ENCODE results near the gene APOA4.
"Not testable (repeated sequence)": the region's sequence is repeated elsewhere in the genome, so short reads cannot be mapped to it uniquely, and the experiment has no call there.

The APOA4 gene

DNA sequence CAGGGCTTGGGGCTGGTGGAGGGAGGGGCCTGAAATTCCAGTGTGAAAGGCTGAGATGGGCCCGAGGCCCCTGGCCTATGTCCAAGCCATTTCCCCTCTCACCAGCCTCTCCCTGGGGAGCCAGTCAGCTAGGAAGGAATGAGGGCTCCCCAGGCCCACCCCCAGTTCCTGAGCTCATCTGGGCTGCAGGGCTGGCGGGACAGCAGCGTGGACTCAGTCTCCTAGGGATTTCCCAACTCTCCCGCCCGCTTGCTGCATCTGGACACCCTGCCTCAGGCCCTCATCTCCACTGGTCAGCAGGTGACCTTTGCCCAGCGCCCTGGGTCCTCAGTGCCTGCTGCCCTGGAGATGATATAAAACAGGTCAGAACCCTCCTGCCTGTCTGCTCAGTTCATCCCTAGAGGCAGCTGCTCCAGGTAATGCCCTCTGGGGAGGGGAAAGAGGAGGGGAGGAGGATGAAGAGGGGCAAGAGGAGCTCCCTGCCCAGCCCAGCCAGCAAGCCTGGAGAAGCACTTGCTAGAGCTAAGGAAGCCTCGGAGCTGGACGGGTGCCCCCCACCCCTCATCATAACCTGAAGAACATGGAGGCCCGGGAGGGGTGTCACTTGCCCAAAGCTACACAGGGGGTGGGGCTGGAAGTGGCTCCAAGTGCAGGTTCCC lies 6.5 kb upstream of the APOA4 start, which contains the start of gene APOC3:
Gene APOC3, plus strand, starts transcription at position 383 of the 659 bp plus-strand sequence. CDS start 676 bp downstream, outside the sequence.
- no peak for DNase-seq

DNA sequence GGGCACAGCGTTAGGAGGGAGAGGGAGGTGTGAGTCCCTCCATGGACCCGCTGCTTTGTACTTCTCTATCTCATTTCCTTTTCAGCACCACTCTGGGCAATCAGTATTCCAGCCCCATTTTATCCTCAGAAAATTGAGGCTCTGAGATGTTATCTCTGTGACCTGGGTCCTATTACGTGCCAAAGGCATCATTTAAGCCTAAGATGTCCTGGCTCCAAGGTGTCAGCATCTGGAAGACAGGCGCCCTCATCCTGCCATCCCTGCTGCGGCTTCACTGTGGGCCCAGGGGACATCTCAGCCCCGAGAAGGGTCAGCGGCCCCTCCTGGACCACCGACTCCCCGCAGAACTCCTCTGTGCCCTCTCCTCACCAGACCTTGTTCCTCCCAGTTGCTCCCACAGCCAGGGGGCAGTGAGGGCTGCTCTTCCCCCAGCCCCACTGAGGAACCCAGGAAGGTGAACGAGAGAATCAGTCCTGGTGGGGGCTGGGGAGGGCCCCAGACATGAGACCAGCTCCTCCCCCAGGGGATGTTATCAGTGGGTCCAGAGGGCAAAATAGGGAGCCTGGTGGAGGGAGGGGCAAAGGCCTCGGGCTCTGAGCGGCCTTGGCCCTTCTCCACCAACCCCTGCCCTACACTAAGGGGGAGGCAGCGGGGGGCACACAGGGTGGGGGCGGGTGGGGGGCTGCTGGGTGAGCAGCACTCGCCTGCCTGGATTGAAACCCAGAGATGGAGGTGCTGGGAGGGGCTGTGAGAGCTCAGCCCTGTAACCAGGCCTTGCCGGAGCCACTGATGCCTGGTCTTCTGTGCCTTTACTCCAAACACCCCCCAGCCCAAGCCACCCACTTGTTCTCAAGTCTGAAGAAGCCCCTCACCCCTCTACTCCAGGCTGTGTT lies 5.8 kb upstream of the APOA4 start:
- DNase-seq = no peak

DNA sequence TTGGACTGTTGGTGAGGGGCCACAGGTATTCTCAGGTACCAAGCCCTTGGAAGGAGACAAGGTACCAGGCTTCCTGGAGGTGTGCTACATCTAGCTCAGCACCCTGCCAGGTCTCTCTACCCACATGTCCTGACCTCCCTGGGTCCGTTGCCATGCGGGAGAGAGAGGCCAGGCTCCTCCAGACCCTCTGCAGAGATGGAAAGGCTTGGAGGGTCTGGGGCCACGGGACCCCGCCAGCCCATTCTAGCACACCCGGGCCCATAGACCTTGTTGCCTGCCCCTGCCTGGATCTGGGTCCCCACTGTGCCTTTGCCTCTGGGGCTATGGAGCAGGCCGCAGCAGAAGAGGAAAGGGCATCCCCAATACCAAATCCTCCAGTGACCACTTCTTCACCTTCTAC lies 4.4 kb upstream of the APOA4 start:
- no peak for DNase-seq

DNA sequence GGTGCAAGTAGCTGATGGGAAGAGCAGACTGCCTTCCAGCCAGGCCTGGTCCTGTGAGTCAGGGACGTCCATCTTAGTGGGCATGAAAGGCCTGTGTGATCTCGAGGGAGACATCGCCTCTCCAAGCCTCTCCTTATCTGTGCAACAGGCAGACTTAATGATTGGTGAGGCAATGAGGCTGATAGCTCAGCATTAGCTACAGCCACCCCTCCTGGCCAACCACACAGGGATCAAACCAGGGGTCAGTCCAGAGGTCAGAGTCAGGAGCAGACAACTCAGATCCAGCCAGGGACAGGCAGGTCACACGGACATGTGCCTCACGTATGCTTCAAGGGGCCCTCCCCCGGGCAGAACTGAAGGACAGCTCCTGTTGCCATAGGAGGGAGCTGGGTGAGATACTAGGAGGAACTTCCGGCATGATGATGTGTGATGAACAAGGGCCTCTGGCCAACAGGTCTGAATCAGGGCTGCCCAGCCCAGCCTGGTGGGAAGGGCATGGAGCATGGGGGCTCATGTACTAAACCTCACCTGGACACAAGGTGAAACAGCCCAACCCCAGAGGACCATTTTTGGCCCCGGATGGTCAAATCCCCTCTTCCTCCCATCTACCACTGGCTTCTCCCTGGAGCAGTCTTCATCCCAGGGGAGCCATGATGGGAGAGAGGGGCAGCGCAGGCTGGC lies 3.8 kb upstream of the APOA4 start:
- no peak for DNase-seq

DNA sequence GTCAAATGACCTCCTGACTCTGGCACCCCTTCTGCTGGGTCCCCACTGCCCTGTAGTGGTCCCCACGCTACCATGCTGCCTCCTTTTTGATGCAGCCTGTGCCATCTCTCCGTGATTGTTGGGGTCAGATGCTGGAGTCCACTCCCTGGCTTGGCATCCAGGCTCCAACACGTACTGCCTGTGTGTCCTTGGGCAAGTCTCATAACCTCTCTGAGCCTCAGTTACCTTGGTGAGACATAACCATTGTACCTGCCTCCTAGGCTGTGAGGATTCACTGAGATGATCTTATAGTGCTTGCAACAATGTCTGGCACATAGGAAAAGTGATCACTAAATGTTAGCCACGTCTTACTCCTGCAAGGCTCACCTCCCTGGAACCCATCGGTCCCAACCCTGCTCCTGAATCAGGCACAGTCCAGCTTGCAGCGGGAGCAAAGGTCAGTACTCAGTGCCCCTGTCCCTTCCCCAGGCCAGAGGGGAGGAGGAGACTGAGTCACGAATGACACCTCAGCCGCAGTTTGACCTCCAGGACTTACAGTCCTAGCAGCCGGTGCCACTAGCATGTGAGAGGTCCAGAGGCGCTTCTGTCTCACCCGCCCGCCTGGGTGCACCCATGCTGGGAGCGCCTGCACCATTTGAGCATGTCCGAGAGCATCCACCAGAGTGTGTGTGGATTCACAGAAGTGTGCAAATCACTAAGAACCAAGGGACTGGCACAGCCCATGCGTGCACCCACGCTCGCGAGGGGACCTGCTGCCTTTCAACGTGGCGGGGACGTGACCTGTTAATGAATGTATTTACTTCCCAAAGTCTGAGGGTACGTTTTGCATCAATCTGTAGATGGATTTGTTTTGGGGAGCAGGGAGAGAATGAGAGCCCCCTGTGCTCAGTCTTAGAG lies 3.0 kb upstream of the APOA4 start:
- DNase-seq = no peak

DNA sequence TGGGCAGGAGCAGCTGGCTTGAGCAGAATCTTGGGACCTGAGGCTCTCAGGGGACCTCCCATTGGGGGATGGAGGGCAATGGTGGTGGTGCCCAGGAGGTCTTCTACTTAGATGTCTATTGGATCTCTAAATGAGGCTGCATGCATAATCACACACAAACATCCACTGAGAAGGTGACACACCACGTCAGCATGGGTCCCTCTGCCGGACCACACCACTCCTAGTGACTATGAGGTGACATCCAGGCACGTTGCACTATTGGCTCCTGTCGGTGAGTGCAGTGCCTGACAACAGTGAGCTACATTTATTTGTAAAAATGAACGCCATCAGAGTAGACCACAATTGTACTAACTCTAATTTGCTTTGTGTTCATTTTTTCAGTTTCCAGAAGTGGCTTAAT lies 2.3 kb upstream of the APOA4 start:
- no peak for DNase-seq

DNA sequence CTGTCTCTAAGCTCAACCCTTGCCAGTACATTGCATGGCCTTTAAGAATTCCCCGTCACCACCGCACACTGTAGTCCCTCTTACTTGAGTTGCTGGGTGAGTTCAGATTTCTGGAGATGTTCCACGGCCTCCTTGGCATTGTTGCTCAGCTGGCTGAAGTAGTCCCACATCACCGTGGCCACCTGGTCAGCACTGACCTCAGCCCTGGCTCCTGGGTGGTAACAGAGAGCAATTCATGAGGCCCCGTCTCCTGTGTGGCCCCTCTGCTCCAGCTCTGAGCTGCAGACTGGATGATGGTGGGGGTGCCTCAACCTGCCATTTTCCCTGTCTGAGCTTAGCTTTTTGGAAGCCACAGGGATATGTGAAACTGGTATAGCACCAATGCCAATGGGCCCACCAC lies 529 bp downstream of the APOA4 start:
- DNase-seq = no peak

DNA sequence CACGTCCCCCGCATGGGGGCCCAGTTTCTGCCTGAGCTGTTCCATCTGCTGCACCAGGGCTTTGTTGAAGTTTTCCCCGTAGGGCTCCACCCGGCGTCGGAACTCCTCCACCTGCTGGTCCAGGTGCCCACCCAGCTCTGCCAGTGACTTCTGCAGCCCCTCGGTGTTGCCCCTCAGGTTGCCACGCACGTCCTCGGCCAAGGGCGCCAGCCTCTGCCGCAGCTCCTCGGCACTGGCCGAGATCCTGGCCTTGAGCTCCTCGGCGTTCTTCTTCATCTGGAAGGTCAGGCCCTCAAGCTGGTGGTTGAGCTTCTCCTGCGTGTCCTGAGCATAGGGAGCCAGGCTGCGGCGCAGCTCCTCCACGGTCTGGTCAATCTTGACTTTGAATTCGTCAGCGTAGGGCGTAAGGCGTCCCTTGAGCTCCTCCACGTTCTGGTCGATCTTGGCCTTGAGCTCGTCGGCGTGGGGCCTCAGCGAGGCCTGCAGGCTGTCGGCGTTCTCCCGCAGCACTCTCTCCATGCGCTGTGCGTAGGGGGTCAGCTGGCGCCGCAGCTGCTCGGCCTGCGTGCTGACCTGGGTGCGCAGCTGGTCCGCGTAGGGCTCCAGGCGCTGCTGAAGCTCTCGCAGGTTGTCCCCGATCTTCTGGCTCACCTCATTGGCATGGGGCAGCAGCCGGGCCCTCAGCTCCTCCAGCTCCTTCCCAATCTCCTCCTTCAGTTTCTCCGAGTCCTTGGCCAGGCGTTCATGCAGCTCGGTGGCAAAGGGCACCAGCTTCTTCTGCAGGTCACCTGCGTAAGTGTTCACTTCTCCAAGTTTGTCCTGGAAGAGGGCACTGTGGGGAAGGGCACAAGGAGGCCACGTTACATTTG lies 1.8 kb downstream of the APOA4 start:
- no peak for DNase-seq

DNA sequence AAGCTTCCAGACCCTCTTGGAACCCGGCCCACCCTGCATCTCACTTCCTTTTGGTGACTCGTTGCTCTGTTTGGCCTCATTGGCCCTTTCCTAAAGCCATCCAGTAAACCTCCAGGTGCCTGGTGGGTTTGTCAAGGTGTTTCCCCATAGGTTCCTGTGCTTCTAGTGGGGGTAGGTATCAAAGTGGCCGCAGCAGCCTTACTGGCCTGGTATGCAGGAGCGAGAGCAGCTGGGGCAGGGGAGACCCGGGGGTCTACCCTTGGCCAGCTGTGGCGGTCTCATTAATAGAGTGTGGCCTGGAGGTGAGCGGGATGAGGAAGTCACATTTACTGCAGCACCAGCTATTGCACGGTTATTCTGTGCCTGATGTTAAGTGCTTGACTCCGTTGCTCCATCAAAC lies 4.1 kb downstream of the APOA4 start:
- no peak for DNase-seq

DNA sequence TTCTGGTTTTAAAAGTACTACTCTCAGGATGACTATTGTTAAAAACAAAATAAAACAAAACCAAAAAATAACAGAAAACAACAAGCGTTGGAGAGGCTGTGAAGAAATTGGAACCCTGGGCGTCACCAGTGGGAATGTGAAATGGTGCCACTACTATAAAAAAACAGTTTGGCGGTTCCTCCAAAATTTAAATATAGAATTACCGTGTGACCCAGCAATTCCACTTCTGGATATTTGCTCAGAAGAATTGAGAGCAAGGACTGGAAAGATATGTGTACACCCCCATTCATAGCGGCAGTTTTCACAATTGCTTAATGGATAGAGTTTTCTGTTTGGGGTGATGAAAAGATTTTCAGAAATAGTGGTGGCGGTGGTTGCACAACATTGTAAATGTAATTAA lies 8.6 kb downstream of the APOA4 start:
- no peak for DNase-seq

DNA sequence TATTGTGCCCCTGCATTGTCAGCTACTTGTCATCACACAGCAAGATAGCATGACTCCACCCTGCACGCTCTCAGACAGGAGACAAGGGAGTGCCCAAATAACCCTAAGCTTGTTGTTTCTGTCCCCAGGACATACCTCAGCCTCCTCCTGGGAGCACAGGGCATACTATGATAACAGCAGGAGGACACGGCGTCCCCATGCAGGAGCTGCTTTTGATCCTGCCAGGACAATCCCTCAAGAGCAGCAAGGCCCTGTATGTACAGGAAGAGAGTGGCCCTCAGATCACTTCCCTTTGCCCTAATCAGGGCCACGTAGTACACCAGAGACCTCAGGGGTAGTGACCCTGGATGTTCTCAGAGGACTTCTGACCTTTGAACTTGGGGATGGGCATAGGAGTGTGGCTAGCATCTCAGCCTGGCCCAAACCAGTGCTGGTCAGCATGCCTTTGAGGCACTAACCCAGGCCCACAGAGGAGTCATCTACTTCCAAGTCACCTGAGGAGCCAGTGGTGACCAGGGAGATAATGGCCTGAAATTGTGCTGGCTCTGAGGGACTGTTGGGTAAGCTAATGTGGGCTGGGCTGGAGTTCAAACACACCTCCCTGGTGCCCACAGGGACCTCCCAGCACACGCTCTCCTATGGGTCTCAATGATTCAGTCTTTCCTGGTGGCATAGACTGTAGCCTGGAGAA lies 9.2 kb downstream of the APOA4 start:
- DNase-seq = no peak

DNA sequence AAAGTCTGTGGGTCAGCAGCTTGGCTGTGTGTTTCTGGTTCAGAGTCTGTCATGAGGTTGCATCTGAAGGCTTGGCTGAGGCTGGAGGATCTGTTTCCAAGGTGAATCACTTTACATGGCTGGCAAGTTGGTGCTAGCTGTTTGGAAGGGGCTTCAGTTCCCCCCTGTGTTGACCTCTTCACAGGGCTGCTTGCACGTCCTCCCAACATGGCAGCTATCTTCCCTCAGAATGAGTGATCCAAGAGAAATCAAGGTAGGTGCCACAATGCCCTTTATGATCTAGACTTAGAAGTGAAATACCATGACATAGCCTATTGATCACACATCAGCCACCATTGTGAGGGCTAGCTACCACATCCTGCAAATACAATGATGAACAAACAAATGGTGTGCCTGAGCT lies 9.9 kb downstream of the APOA4 start:
- DNase-seq = no peak

DNA sequence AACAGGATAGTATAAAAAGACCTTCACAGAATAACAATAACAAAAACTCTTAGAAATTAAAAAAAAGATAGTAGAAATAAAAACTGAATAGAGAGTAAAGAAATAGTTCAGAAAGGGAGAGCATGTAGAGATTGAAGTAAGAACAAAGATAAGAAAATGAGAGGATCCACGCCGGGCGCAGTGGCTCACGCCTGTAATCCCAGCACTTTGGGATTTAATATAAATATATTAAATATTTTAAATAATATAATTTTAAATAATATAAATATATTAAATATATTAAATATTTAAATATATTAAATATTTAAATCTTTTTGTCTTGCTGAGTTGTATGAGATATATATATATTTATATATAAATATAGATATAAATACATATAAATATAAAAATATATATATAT lies 11.0 kb downstream of the APOA4 start:
- no peak for DNase-seq

DNA sequence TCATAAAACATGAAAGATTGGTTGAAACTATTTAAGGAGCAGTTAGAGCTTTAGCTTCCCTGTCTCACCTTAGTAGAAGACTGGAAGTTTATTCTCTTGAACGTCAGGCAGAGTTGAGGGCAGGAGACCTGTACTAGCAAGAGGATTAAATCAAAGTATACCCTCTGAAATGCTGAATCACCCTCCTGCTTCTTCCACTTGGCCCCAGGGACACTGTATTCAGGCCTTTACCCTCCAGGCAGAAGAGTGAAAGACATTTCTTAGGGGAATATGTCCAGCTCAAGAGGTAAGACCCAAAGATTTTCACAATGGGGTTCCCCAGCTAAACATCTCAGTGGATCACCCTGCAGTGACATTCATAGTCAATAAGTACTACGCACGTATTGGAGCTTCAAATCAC lies 11.9 kb downstream of the APOA4 start:
- no peak for DNase-seq

DNA sequence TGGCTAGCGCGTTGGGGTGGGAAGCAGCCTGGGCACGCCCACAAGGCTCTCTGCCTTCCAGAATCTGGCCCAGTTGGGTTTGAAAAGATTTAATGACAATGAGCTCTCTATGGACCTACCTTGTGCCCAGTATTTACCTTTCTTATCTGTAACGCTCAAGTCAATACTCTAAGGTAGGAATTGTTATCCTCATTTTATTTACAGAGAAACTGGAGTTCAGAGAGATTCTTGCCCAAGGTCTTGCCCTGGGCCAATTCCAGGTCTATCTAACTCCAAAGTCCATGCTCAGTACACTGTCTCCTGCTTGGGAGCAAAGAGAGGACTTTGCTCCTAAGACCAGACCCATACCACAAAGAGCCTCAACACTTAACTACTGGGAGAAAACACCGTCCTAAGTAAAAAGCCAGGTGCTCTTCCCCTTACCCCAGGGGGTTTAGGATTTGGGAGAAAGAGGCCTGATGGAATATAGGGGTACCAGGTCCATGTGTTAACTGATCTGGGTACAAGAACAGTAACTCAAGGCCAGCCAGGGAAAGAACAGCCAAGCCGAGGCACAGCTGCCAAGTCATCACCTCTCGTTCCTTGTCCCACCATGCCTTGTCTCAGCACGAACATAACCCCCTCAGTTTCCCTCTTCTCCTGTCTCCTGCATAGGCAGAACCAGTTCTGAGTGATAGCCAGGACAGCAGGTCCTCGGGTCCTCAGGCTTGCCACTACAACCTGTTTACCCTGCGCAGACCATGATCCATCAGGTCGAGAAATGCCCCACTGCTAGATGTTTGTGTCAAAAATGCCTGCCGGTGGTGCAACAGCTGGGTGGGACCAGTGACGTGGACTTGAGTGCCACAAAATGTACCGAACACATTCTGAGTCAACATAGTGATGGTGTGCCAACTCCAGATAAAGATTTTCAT lies 14.6 kb downstream of the APOA4 start:
- no peak for DNase-seq

DNA sequence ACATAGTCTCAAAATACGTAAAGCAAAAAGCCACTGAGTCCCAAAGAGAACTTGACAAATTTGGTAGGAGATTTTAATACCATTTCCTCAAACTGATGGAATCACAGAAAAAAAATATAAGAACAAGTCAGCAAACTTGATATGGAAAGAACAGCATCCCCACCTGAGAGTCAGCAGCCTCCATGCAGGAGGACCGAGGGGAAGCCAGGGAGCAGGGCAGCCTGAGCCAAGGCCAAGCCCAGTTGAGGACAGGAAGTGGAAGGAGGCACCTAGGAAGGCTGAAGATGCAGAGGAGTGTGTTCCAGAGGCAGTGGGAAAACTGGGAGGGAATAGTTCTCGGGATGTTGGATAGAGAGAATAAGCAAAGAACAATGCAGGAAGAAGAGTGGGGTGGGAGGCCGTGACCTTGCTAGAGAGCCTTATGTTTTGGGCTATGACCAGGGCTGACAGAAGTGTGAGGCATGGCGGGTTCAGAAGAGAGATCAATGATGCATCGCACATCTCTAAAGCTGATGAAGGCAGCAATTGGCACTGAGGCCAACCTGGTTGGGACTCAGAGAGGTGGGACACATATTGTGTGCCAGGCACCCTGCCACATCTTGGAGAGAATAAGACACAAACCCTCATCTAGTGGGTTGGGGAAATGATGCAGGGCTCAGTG lies 15.4 kb downstream of the APOA4 start:
- DNase-seq = no peak

DNA sequence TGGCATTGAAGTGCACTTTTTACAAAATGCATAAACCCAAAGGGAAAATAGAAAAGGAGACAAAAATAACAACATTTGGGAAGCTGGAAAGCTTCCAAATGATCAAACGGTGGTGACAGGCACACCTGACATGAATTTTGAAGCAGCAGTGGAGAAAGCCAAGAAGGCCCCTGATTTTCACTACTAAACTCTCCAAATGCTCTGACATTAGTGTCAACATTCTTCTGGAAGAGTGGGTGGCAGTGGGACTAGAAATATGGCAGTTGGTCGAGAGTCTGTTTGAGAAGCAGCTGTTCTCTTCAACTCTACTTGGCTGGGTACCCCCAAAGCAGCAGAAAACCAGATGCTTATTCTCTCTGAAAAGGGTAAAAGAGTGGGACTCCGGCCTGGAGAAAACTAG lies 19.1 kb downstream of the APOA4 start:
- no peak for DNase-seq

DNA sequence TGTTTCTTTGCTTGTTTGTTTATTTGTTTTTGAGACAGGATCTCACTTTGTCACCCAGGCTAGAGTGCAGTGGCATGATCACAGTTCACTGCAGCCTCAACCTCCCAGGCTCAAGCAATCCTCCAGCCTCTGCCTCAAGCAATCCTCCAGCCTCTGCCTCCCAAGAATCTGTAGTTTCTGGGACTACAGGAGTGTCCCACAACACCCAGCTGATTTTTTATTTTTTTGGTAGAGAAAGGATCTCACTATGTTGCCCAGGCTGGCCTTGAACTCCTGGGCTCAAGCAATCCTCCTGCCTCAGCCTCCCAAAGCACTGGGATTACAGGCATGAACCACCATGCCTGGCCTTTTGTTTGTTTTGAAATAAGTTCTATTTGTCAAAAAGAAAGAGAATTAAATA lies 21.4 kb downstream of the APOA4 start:
- DNase-seq = not testable (repeated sequence)

DNA sequence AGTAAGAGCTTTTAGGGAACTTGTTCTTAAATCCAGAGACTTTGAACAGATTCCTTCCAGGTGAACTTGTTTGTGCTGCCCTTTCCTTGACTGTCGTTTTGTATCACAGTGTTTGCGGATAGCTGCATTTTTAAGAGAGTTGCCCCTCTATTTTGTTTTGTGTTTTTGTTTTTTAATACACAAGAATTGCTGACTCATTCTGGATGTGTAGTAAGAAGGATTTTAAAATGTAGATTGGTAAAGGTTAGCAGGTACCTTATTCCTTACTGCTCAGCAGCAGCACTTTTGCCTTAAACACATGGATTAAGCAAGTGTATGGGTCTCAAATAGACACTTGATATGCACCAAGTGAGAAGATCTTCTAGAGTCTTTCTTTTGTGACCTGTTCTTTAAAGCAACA lies 22.5 kb downstream of the APOA4 start:
- DNase-seq = no peak

Data from activated T-cell treated with anti-CD3 and anti-CD28 coated beads, Interleukin-2, amount 50 U/mL, for 48 hours (primary cell).